Activated B cell treated with CpG ODN at 0.5 μM for 24 hours (primary cell): ENCODE results near the gene TMEM222. TPM values are rescaled to one million over a fixed set of nuclear protein-coding genes. Genes with fewer than 3 reads are reported as not detected.
"Not testable (repeated sequence)": the region's sequence is repeated elsewhere in the genome, so short reads cannot be mapped to it uniquely, and the experiment has no call there.

Experiments used
- ATAC-seq: fragments of 200-7000 bp; cut with Tn5 transposase; one replicate; pipeline ENCODE4 v1.10.0; 2021; ENCODE audit warnings: low read depth, mild to moderate bottlenecking, moderate library complexity
- CTCF ChIA-PET: fragments of 350-600 bp; sonication (Branson Sonifier 250); formaldehyde crosslinking; loops from one replicate; lab custom pipeline; 2021; ENCODE audit warnings: antibody characterized with exemption; lab: Charles Lee
- POLR2A ChIA-PET: fragments of 350-600 bp; sonication (Branson Sonifier 250); formaldehyde crosslinking; loops from one replicate; lab custom pipeline; 2021; ENCODE audit warnings: antibody characterized with exemption; lab: Charles Lee
- DNase-seq: peaks from one replicate; pipeline ENCODE4 v3.0.0; 2022
- H3K27ac Mint-ChIP-seq: one replicate; pipeline ENCODE4 v1.8.0; 2020; ENCODE audit warnings: mixed read lengths
- H3K27me3 Mint-ChIP-seq: one replicate; pipeline ENCODE4 v1.8.0; 2021; ENCODE audit warnings: mixed read lengths
- H3K36me3 Mint-ChIP-seq: one replicate; pipeline ENCODE4 v1.8.0; 2021; ENCODE audit warnings: low read depth, mixed read lengths
- H3K4me1 Mint-ChIP-seq: one replicate; pipeline ENCODE4 v1.8.0; 2021; ENCODE audit warnings: mixed read lengths
- H3K4me3 Mint-ChIP-seq: one replicate; pipeline ENCODE4 v1.8.0; 2020; ENCODE audit warnings: mild to moderate bottlenecking, mixed read lengths
- H3K9me3 Mint-ChIP-seq: one replicate; pipeline ENCODE4 v1.8.0; 2020; ENCODE audit warnings: mixed read lengths
- intact Hi-C: fragments of 100-400 bp; cut with micrococcal nuclease; formaldehyde crosslinking; loops from one replicate; pipeline ENCODE4 v1.15.1; 2024
- total RNA-seq: library from RNA; stranded (reverse); gene quantifications from 2 replicates; pipeline ENCODE4 v1.2.3, GENCODE V29; 2022
- TF ChIP-seq, protein P1 (sequence below): fragments of 200-600 bp; IDR thresholded peaks from one replicate; pipeline ENCODE4 v1.8.0; 2022; ENCODE audit warnings: antibody characterized with exemption, mild to moderate bottlenecking

The TMEM222 gene
- total RNA-seq, 1 donor from 2014 or later: 43.0 TPM

DNA sequence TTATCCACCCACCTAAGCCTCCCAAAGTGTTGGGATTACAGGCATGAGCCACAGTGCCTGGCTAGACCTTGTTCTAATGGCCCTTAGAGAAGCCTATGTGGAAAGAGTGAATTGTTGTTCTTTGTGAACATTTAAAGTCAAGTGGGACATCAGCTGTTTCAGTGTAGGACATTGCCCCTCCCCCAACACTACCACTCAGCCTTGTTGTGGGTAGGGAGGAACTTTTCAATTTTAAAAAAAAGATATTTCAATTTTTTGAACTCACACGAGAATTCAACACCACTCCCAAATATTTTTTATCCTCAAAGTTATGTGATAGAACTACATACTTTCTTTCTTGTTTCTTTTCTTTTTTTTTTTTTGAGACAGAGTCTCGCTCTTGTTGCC, 36.7 kb upstream of the TMEM222 start:
- CTCF ChIA-PET: interaction anchor here (0.7 to 7.3 kb wide), 9 partner anchors 12 to 239 kb away, joined by 3 to 104 read pairs (median 10); no protein-coding TSS in a partner anchor
- Mint-ChIP-seq H3K4me1 (peaks cover 12% of the 10 kb centered on the region), H3K27me3 (no peaks in the 10 kb centered on the region), H3K36me3 (peaks cover 41% of the 10 kb centered on the region), H3K9me3 (no peaks in the 10 kb centered on the region), H3K4me3 (no peak overlapping the region), H3K27ac (no peak overlapping the region)
- ATAC-seq (no peak), DNase-seq (no peak)
- intact Hi-C loops: loop anchor here (2.0 kb wide), 1 partner anchor 172 kb away; no protein-coding TSS in a partner anchor
- POLR2A ChIA-PET: no interaction called here
- TF ChIP-seq, protein P1, sequence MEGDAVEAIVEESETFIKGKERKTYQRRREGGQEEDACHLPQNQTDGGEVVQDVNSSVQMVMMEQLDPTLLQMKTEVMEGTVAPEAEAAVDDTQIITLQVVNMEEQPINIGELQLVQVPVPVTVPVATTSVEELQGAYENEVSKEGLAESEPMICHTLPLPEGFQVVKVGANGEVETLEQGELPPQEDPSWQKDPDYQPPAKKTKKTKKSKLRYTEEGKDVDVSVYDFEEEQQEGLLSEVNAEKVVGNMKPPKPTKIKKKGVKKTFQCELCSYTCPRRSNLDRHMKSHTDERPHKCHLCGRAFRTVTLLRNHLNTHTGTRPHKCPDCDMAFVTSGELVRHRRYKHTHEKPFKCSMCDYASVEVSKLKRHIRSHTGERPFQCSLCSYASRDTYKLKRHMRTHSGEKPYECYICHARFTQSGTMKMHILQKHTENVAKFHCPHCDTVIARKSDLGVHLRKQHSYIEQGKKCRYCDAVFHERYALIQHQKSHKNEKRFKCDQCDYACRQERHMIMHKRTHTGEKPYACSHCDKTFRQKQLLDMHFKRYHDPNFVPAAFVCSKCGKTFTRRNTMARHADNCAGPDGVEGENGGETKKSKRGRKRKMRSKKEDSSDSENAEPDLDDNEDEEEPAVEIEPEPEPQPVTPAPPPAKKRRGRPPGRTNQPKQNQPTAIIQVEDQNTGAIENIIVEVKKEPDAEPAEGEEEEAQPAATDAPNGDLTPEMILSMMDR: no peak

DNA sequence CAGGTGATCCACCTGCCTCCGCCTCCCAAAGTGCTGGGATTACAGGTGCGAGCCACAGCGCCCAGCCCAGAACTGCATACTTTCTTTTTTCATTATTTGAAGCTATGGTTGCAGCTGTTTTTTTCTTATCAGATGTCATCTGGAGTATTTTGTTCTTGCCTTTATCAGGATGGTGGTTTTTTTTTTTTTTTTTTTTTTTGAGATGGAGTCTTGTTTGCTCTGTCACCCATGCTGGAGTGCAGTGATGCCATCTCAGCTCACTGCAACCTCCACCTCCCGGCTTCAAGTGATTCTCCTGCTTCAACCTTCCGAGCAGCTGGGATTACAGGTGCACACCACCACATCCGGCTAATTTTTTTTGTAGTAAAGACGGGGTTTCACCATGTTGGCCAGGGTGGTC, 36.1 kb upstream of the TMEM222 start:
- H3K4me1 Mint-ChIP-seq: peaks cover 12% of the 10 kb centered on the region
- H3K36me3 Mint-ChIP-seq: peaks cover 46% of the 10 kb centered on the region
- not testable (repeated sequence) for H3K9me3 Mint-ChIP-seq, H3K4me3 Mint-ChIP-seq, H3K27ac Mint-ChIP-seq, H3K27me3 Mint-ChIP-seq, DNase-seq, ATAC-seq
- ChIA-PET CTCF (interaction anchor here (0.9 to 7.3 kb wide), 8 partner anchors 11 to 239 kb away, joined by 3 to 104 read pairs (median 13); no protein-coding TSS in a partner anchor), POLR2A (interaction anchor here (0.6 to 0.7 kb wide), 2 partner anchors 58 to 185 kb away, joined by 3 to 10 read pairs; no protein-coding TSS in a partner anchor)
- intact Hi-C loops: loop anchor here (2.0 kb wide), 1 partner anchor 173 kb away; no protein-coding TSS in a partner anchor

DNA sequence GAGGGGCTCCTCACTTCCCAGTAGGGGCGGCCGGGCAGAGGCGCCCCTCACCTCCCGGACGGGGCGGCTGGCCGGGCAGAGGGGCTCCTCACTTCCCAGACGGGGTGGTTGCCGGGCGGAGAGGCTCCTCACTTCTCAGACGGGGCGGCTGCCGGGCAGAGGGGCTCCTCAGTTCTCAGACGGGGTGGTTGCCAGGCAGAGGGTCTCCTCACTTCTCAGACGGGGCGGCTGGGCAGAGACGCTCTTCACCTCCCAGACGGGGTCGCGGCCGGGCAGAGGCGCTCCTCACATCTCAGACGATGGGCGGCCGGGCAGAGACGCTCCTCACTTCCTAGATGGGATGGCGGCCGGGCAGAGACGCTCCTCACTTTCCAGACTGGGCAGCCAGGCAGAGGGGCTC, 32.8 kb upstream of the TMEM222 start:
- H3K9me3 Mint-ChIP-seq, ATAC-seq, H3K4me3 Mint-ChIP-seq, H3K27ac Mint-ChIP-seq, intact Hi-C loops, DNase-seq, H3K27me3 Mint-ChIP-seq, H3K4me1 Mint-ChIP-seq, CTCF ChIA-PET, POLR2A ChIA-PET: not testable (repeated sequence)
- peaks cover 54% of the 10 kb centered on the region for H3K36me3 Mint-ChIP-seq

DNA sequence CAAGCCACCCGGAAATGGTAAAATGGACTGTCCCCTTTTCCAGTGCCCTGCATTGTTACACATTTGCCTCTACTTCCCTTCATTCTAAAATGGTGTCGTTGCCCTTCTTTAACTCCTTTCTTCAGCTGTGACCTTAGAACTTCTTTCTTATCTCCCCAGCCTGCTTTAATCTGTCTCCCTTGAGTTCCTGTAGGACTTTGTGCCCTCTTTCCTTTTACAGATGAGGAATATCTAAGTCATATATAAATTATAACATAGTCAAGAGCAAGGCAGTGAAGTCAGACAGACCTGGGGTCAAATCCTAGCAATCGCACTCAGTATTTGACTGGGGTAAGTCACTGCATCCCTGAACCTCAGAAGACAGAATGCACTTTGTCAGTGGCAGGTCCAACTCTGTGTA, 31.4 kb upstream of the TMEM222 start:
- Mint-ChIP-seq H3K27me3 (no peaks in the 10 kb centered on the region), H3K9me3 (no peaks in the 10 kb centered on the region), H3K36me3 (peaks cover 60% of the 10 kb centered on the region), H3K27ac (no peak overlapping the region), H3K4me3 (no peak overlapping the region), H3K4me1 (no peaks in the 10 kb centered on the region)
- intact Hi-C loops: no loop called here
- TF ChIP-seq, protein P1: no peak
- ChIA-PET CTCF (interaction anchor here (1.0 kb wide), 1 partner anchor 193 kb away, joined by 3 read pairs; no protein-coding TSS in a partner anchor), POLR2A (no interaction called here)
- no peak for DNase-seq
- no peak for ATAC-seq

DNA sequence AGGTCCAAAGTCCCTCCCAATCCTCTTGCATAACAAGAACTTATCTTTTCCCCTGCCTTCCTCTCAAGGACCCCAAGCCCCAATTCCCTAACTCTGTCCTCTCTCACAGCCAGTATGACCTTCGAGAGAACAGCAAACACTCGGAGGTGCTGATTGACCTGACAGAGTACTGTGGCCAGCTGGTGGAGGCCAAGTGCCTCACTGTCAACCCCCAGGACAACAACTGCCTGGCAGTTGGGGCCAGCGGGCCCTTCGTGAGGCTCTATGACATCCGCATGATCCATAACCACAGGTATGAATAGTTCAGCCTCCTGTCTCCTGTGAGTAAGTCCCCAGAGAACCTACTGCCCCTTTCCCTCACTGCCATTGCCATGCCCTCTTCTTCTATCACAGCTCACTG, 29.9 kb upstream of the TMEM222 start:
- no peaks in the 10 kb centered on the region for H3K4me1 Mint-ChIP-seq
- ChIA-PET CTCF (interaction anchor here (1.4 kb wide), 1 partner anchor 9 kb away, joined by 8 read pairs; no protein-coding TSS in a partner anchor), POLR2A (interaction anchor here (0.7 kb wide), 1 partner anchor 8 kb away, joined by 4 read pairs; no protein-coding TSS in a partner anchor)
- intact Hi-C loops: no loop called here
- H3K27ac Mint-ChIP-seq: no peak overlapping the region
- peaks cover 69% of the 10 kb centered on the region for H3K36me3 Mint-ChIP-seq
- H3K9me3 Mint-ChIP-seq: no peaks in the 10 kb centered on the region
- TF ChIP-seq, protein P1: no peak
- ATAC-seq: no peak
- H3K27me3 Mint-ChIP-seq: no peaks in the 10 kb centered on the region
- no peak overlapping the region for H3K4me3 Mint-ChIP-seq
- DNase-seq: no peak

DNA sequence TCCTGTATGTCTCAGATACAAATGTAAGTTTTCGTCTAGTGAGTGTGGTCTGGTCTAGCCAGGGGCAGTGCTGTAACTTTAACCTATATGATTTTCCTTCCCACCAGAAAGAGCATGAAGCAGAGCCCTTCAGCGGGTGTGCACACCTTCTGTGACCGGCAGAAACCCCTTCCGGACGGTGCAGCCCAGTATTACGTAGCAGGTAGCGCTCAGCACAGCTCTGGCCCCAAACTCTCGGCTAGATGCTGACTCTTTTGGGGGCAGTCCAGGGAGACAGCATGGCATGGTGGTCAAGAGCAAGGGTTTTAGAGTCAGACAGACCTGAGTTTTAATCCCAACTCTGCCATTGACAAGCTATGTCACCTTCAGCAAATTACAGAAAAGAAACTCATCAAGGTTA, 28.0 kb upstream of the TMEM222 start:
- DNase-seq (no peak), ATAC-seq (no peak)
- Mint-ChIP-seq H3K4me3 (no peak overlapping the region), H3K27ac (no peak overlapping the region), H3K9me3 (no peaks in the 10 kb centered on the region), H3K27me3 (no peaks in the 10 kb centered on the region), H3K36me3 (peaks cover 76% of the 10 kb centered on the region), H3K4me1 (no peaks in the 10 kb centered on the region)
- ChIA-PET CTCF (interaction anchor here (0.6 to 10.7 kb wide), 8 partner anchors 10 to 103 kb away, joined by 3 to 208 read pairs (median 3); no protein-coding TSS in a partner anchor), POLR2A (interaction anchor here (0.6 kb wide), 1 partner anchor 178 kb away, joined by 3 read pairs; no protein-coding TSS in a partner anchor)
- intact Hi-C loops: no loop called here
- TF ChIP-seq, protein P1: no peak
